HG03045 (cell line): Measurements from ENCODE around the gene OR11H7.
"Not testable (repeated sequence)": the region's sequence is repeated elsewhere in the genome, so short reads cannot be mapped to it uniquely, and the experiment has no call there.

Experiments
- ATAC-seq: cut with Tn5 transposase; IDR thresholded peaks from one replicate; pipeline ENCODE4 v1.9.1; 2021; ENCODE audit warnings: mild to moderate bottlenecking, moderate library complexity; ENCODE audit not compliant: unreplicated experiment

Gene OR11H7

DNA sequence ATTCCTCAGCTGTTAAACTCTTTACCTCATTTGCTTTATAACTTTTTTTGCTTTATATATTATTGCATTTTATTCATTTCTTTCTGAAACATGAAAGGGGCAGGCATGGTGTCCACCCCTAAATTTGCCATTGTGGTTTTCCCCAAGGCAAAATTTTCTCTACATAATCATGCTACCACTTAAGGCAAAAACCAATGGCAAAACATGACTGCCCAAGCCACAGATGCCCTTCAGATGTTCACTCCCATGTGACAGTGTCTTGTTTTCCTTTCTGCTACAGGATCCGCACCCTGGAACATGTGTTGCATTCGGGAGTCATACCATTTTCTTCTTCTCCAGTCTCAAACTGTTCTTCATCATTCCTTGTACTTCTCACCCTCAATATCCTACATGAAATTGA, 48.6 kb downstream of the OR11H7 start:
- ATAC-seq, result no peak

DNA sequence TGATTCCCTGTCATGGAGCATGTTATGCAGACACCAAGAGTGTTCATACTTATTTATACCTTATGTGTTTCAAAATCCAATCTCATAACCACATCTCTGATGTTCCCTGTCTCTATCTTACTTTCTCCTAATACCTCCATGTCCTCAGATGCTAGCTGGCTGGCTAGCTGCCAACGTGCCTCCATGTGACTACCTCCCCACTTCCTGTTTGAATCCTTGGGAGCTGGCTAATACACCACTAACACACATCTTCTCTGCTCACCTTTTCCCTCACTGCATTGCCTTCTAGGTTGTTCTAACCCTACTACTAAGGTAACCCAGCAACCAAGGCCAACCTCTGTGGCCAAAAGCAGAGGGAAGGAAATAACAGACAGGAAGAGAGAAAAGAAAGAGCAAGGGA, 49.6 kb downstream of the OR11H7 start:
- ATAC-seq, result no peak

DNA sequence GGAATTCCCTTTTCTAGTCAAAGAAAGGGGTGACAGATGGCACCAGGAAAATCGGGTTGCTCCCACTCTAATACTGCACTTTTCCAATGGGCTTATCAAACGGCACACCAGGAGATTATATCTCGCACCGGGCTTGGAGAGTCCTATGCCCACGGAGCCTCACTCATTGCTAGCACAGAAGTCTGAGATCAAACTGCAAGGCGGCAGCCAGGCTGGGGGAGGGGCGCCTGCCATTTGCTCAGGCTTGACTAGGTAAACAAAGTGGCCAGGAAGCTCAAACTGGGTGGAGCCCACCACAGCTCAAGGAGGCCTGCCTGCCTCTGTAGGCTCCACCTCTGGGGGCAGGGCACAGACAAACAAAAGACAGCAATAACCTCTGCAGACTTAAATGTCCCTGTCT, 51.5 kb downstream of the OR11H7 start:
- not testable (repeated sequence) for ATAC-seq
